IPS-20b (cell line): ENCODE data around the gene CASQ1.

Experiments used
- H3K27ac ChIP-seq: one replicate; pipeline ENCODE4 v1.5.1; 2013; ENCODE audit warnings: low read length
- H3K27me3 ChIP-seq: 2 replicates; pipeline ENCODE4 v1.6.1; 2013; ENCODE audit warnings: mild to moderate bottlenecking, low read length, inconsistent platforms; ENCODE audit not compliant: insufficient read depth
- H3K36me3 ChIP-seq: 2 replicates; pipeline ENCODE4 v1.6.1; 2013; ENCODE audit warnings: low read depth, mild to moderate bottlenecking, inconsistent platforms, low read length, moderate library complexity; ENCODE audit not compliant: insufficient read depth
- H3K4me1 ChIP-seq: 2 replicates; pipeline ENCODE4 v1.6.1; 2013; ENCODE audit warnings: mild to moderate bottlenecking, control low read depth, inconsistent platforms, low read length, moderate library complexity; ENCODE audit not compliant: insufficient read depth
- H3K4me3 ChIP-seq: 2 replicates; pipeline ENCODE4 v1.5.1; 2013; ENCODE audit warnings: mild to moderate bottlenecking, low read length, inconsistent platforms
- H3K9ac ChIP-seq: 2 replicates; pipeline ENCODE4 v1.6.1; 2013; ENCODE audit warnings: low read depth, mild to moderate bottlenecking, inconsistent platforms, low read length, moderate library complexity
- H3K9me3 ChIP-seq: 2 replicates; pipeline ENCODE4 v1.6.1; 2013; ENCODE audit warnings: mild to moderate bottlenecking, low read depth, low read length, inconsistent platforms; ENCODE audit not compliant: insufficient read depth

The CASQ1 gene

DNA sequence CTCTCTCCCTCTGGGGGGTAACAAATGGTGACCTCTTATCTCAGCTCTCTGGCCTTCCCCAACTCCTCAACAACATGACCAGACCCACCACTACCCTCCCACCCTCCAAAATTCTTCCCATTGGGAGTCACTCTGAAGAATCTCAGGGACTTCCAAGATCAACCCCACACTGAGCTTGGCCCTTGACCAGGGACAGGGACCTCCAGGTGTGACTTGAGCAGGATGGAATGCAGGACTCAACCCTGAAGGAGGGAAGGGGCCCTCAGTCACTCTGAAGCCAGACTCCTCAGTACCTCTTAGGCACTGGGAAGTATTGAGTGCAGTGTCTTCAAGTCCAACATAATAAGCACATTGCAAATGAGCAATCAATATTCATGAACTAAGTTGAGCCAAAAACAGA is 1.9 kb downstream of the CASQ1 start:
- H3K9ac ChIP-seq: no peak overlapping the region
- H3K9me3 ChIP-seq: no peaks in the 10 kb centered on the region
- H3K4me1 ChIP-seq: peaks cover 15% of the 10 kb centered on the region
- H3K4me3 ChIP-seq: no peak overlapping the region
- H3K36me3 ChIP-seq: no peaks in the 10 kb centered on the region
- no peak overlapping the region for H3K27ac ChIP-seq
- no peaks in the 10 kb centered on the region for H3K27me3 ChIP-seq

DNA sequence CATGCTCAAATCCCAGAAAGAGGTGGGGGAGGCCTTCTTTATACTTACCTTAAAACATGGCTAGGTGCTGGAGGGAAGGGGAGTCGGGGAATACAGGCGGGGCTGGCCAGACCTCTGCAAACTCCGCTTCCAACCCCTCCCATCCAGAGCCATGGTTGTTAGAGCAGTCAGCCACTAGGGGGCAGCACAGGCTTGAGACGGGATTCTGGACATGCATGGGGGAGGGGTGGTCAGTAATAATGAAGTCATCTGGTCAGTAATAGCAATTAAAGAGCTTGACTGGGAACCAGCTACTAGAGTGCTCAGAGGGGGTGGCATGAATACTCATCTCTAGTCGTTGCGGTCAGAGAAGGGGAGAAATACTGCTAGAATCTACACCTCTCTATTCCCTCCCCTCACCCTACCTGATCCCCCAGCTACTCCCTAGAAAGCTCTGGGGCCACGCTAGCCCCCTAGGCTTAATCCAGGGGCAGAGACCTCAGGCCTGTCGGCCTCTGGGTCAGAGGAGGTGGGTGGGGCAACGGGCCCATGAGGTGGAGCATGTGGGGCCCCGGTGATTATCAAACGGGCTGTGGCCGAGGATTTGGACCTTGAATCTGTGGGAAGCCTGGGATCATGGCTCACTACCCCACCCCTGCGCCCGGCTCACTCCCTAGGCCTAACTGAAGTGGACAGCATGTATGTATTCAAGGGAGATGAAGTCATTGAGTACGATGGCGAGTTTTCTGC is 2.9 kb downstream of the CASQ1 start:
- Histone ChIP-seq H3K4me1 (peaks cover 15% of the 10 kb centered on the region), H3K9me3 (no peaks in the 10 kb centered on the region), H3K27ac (no peak overlapping the region), H3K36me3 (no peaks in the 10 kb centered on the region), H3K4me3 (peak overlapping the region; percentile 26; the same call in 1 of the 2 replicates), H3K27me3 (no peaks in the 10 kb centered on the region), H3K9ac (peak overlapping the region; percentile 57; the same call in 1 of the 2 replicates)

DNA sequence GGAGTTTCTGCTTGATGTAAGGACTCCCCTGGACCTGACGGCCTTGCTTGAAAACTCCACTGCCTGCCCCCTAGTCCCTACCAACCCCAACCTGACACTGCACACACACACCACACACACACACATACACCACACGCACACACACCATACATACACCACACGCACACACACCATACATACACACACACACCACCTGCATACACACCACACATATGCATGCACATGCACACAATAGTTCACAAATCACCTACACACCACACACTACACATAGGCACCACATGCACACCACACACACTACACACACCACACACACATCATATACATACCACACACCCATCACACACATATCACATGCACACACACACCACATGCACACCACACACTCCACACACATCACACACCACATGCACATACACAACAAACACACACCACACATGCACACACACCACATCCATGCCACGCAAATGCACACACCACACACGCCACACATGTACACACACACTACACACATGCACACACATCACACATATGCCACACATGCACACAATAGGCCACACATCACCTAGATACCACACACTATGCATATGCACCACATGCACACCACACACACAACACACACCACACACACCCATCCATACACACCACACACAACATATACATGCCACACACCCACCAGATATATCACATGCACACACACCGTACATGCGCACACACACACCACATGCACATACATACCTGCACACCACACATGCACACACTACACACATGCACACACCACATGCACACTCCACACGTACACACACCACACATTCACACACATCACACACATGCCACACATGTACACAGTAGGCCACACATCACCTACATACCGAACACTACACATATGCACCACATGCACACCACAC is 3.7 kb downstream of the CASQ1 start:
- H3K4me3 ChIP-seq: no peak overlapping the region
- no peaks in the 10 kb centered on the region for H3K36me3 ChIP-seq
- peak overlapping the region; percentile 57; the same call in 1 of the 2 replicates for H3K9ac ChIP-seq
- H3K9me3 ChIP-seq: no peaks in the 10 kb centered on the region
- peaks cover 15% of the 10 kb centered on the region for H3K4me1 ChIP-seq
- H3K27ac ChIP-seq: no peak overlapping the region
- H3K27me3 ChIP-seq: no peaks in the 10 kb centered on the region

DNA sequence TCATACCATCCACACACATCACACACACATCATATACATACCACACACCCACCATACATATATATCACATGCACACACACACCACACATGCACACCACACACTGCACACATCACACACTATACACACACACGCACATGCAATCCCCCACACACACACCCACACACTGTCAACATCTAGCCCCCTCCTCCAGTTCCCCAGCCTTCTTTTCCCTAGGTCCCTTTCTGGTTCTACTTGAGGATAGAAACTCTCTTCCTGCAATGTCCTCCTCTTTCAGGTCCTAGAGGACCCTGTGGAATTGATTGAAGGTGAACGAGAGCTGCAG is 4.3 kb downstream of the CASQ1 start:
- H3K9ac ChIP-seq: no peak overlapping the region
- no peak overlapping the region for H3K27ac ChIP-seq
- H3K36me3 ChIP-seq: no peaks in the 10 kb centered on the region
- H3K4me1 ChIP-seq: peaks cover 15% of the 10 kb centered on the region
- no peaks in the 10 kb centered on the region for H3K9me3 ChIP-seq
- H3K27me3 ChIP-seq: no peaks in the 10 kb centered on the region
- no peak overlapping the region for H3K4me3 ChIP-seq

DNA sequence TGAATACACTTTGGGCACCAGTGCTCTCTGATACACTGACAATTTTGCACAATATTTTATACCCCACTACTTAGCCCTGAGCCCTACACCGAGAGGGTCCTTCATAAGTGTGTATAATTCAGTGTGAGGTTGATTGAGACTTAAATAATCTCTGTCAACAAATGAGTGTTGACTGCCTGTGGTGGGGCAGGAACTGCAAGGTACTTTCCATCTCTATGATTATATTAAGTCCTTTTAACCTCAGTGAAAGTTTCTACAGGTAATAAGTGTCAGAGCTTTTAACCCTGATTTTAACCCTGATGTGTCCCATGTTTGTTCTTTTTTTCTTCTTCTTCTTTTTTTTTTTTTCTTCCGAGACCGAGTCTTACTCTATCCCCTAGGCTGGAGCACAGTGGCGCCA is 5.8 kb downstream of the CASQ1 start:
- peaks cover 15% of the 10 kb centered on the region for H3K4me1 ChIP-seq
- H3K36me3 ChIP-seq: no peaks in the 10 kb centered on the region
- H3K27me3 ChIP-seq: no peaks in the 10 kb centered on the region
- H3K9ac ChIP-seq: no peak overlapping the region
- no peaks in the 10 kb centered on the region for H3K9me3 ChIP-seq
- H3K4me3 ChIP-seq: no peak overlapping the region
- no peak overlapping the region for H3K27ac ChIP-seq

DNA sequence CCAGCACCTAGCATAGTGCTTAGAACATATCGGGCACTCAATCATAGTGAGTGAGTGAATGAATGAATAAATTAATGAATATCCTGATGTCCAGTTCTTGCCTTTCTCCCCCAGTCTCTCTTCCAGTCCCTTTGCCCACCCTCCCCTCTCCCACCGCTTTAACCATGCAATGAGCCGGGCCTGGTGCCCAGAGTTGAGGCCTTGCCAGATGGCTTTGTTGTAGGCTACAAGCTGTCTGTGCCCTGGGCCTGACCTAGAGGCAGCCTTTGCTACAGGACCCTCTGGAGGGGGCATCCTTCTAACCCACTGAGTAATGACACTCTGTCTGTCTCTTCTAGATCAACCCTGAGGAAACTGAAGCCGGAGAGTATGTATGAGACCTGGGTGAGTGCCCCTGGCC is 6.9 kb downstream of the CASQ1 start:
- H3K4me3 ChIP-seq: no peak overlapping the region
- H3K4me1 ChIP-seq: peaks cover 14% of the 10 kb centered on the region
- H3K27me3 ChIP-seq: no peaks in the 10 kb centered on the region
- no peaks in the 10 kb centered on the region for H3K36me3 ChIP-seq
- H3K9me3 ChIP-seq: no peaks in the 10 kb centered on the region
- no peak overlapping the region for H3K27ac ChIP-seq
- H3K9ac ChIP-seq: no peak overlapping the region

DNA sequence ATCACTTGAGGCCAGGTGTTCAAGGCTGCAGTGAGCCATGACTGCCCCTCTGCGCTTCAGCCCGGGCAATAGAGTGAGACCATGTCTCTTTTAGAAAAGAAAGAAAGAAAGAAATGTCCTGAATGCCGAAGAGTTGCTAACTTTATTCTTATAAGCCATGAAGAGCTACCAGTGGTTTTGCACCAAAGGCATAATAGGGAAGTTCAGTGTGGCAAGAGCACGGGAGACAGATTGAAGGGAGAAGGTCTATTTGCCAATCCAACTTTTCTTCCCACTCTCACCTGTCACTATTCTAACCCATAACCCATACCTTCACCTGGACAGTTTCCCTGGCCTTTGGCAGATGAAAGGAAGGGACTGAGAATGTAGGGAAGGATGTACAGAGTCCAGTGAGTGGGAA is 10.4 kb downstream of the CASQ1 start:
- H3K4me3 ChIP-seq: no peak overlapping the region
- H3K9ac ChIP-seq: no peak overlapping the region
- no peaks in the 10 kb centered on the region for H3K9me3 ChIP-seq
- H3K27ac ChIP-seq: no peak overlapping the region
- no peaks in the 10 kb centered on the region for H3K27me3 ChIP-seq
- peaks cover 7% of the 10 kb centered on the region for H3K4me1 ChIP-seq
- no peaks in the 10 kb centered on the region for H3K36me3 ChIP-seq

DNA sequence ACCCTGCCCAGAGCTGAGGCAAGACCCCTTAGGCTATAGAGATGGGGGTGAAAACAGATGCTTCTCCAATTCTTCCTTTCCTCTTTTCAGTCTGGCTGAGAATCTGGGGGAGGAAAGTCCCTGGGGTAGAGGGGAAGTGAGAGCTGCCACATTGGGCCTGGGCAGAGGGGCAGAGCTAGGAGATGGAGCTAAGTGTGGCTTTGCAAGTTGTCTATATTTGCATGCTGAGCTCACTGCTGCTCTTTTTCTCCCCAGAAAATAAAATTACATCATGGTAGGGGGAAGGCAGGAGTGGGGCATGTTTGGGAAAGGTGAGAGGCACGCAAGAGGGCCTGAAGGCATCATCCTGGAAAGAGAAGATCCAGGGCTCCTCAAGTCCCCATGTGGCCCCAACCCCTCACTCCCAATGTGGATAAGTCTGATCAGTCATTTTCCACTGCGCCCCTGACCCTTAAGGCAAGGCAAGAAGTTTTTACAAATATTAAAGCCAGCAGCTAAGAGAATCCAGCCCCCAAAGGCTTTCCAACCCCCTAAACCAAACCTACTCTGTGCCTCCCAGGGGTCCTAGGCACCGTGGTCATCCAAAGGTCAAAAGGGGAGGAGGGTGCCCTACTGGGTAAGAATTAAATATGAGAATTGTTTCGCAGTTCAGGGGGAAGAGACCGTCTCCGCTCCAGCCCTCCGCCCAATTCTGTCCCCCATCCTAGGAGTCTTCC is 14.3 kb downstream of the CASQ1 start:
- H3K27ac ChIP-seq: no peak overlapping the region
- H3K4me3 ChIP-seq: peak overlapping the region; percentile 58; the same call in 1 of the 2 replicates
- H3K27me3 ChIP-seq: no peaks in the 10 kb centered on the region
- no peaks in the 10 kb centered on the region for H3K9me3 ChIP-seq
- H3K36me3 ChIP-seq: peaks cover 16% of the 10 kb centered on the region
- H3K4me1 ChIP-seq: peaks cover 33% of the 10 kb centered on the region
- peak overlapping the region; percentile 40; the same call in 1 of the 2 replicates for H3K9ac ChIP-seq

DNA sequence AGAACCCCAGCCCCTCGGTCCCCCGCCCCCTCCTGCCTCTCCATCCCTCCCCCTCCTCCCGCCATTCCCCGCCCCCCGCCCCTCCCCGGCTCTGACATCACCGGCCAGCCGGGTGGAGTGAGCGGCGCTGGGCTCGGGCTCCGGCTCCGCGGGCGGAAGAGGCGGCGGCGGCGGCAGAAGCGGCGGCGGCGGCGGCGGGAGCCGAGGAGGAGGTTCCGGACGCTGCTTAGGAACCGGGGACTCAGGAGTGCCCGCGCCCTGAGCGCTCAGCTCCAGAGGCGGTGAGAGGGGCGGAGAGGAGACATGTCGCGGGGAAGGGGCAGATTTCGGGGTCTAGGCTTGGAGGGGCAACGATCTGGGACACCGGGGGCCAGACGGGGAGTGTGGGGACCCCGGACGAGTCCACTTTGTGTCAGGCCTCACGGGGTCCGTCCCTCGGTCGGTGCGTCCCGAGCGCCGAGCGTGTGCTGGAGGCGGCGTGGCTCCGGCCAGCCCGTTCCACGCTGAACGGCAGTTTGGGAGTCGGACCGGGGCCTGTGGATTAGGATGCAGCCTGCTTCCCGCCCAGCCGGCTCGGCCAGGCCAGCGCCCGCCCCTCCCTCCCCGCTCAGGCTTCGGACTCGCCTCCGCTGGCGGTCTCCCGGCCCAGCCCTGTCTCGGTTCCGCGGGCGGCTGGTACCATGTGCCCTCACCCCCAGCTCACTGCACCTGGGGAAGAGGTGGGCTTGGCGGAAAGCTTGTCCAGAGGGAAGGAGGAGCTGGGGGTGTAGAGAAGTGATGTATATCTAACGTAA is 15.1 kb downstream of the CASQ1 start, which contains the start of gene PEA15:
PEA15 (plus strand) TSS at position 143 of the 794 bp plus-strand sequence. CDS start 6,161 bp downstream, outside the sequence.
- Histone ChIP-seq H3K4me3 (peak within 1 kb of the TSS; percentile 88), H3K9me3 (no peaks in the 10 kb centered on the region), H3K4me1 (peaks cover 41% of the 10 kb centered on the region), H3K36me3 (peaks cover 20% of the 10 kb centered on the region), H3K9ac (peak within 1 kb of the TSS; percentile 87; the same call in 1 of the 2 replicates), H3K27ac (no peak within 1 kb of the TSS), H3K27me3 (no peaks in the 10 kb centered on the region)

DNA sequence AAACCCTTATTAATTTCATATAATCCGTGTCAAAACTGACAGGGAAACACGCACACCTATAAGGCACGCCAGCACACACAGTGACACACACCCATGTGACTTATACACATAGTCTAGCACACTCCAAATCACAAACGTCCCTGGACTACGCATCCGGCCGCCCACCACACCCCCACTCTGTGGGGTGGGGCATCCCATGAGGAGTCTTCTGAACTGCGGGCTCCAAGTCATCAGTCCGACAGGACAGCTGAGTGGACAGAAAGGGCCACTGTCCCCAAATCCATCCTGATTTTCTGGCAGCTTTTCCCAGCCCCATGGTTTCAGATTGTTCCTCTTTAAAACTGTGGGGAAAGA is 15.6 kb downstream of the CASQ1 start:
- H3K4me3 ChIP-seq: peak overlapping the region; percentile 88
- H3K9me3 ChIP-seq: no peaks in the 10 kb centered on the region
- H3K27ac ChIP-seq: no peak overlapping the region
- peaks cover 41% of the 10 kb centered on the region for H3K4me1 ChIP-seq
- H3K9ac ChIP-seq: peak overlapping the region; percentile 87; the same call in 1 of the 2 replicates
- H3K27me3 ChIP-seq: no peaks in the 10 kb centered on the region
- H3K36me3 ChIP-seq: peaks cover 20% of the 10 kb centered on the region
